Stimulated activated CD8-positive, alpha-beta memory T cell treated with anti-CD3 and anti-CD28 coated beads, Interleukin-4, amount 100 ng/mL, for 4 hours (primary cell): ENCODE results near the gene PF4V1.
"Not testable (repeated sequence)": the region's sequence is repeated elsewhere in the genome, so short reads cannot be mapped to it uniquely, and the experiment has no call there.

Experiments
- DNase-seq, 2 donors: peaks; one replicate each; pipeline ENCODE4 v3.0.0-alpha.2; 2020; ENCODE audit warnings: low read depth in 2 of 2, low spot score in 1 of 2

Gene PF4V1

GRCh38 chr4:73869130-73870055 lies 16.3 kb downstream of the PF4V1 start, which contains the start of gene CXCL1:
CXCL1 (plus strand) TSS chr4:73869393; CDS start chr4:73869471, 78 bp downstream.
- DNase-seq: no peak

GRCh38 chr4:73870260-73870659 lies 17.2 kb downstream of the PF4V1 start:
- DNase-seq: no peak

- no peak for DNase-seq
Observed at GRCh38 chr4:73870768-73871167, 17.7 kb downstream of the PF4V1 start.

GRCh38 chr4:73871511-73872310 lies 18.6 kb downstream of the PF4V1 start:
- no peak for DNase-seq

DNA sequence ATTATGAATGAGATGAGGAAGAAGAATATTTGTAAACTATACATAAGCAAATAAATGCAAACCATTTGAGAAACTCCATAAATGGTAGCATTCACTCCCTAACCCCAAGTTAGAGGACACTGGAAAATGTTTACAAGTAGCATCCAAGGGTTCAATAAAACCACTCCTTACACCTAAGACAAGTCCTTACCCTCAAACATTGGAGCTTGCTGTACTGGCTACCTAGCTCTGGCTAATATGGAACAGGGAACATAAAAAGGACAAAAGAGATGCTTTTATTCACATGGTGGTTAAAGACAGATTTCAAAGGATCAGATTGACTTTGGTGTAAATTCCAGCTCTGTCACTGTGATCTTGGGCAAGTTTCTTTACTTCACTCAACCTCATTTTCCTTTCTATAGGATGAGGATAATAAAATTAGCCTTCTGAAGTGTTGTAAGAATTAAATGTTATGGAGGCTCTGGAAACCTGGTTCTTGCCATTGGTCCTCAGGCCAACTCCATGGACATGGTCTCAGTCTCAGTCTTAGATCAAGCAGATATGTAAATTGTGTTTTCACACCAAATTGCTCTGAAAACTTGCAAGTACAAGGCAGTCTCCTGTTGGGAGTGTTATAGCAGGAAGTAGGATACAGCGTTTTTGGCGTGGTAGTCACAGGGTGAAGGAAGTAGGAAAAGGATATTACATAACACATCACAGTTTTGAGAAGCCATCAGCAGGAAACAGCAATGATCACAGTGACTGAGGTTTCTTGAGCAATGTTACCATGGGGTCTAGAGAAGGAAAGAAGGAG lies 19.4 kb downstream of the PF4V1 start:
- no peak for DNase-seq

DNA sequence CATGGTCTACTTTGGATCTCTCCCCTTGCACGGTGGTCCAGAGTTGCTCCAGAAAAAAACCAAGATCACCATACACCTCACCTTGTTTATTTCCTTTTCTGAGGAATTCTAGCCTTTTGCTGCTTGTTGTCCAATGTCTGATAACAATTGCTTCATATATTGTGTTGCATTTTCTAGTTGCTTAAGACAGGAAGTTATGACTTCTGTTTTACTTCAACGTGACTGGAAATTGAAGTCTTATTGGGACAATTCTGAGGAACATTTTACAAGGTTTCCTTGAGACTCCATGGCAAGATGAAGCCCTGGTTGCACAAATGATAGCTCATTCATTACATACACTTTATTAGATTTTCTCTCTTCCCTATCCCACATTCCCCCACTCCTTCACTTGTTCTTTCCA lies 21.3 kb downstream of the PF4V1 start:
- no peak for DNase-seq

DNA sequence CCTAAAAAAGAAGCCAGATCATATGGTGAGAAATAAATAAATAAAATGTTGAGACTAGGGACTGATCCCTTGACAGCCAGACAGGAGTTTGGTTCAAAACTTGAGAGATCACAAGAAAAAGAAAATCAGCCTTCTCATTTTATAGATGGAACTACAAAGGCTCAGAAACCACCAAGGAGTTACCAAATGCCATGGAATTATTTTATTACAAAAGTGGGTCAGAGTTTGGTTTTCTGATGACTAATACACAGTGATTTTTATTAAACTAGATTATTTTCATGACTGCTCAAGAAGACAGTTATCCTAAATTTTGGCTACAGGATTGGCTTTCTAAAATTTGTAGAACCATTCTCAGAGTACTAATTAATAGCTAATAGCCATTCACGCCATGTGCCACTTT lies 22.3 kb downstream of the PF4V1 start:
- no peak for DNase-seq

GRCh38 chr4:73883306-73883705 lies 30.2 kb downstream of the PF4V1 start:
- no peak for DNase-seq

- DNase-seq: no peak
Observed at GRCh38 chr4:73885574-73886267, 32.6 kb downstream of the PF4V1 start.

DNA sequence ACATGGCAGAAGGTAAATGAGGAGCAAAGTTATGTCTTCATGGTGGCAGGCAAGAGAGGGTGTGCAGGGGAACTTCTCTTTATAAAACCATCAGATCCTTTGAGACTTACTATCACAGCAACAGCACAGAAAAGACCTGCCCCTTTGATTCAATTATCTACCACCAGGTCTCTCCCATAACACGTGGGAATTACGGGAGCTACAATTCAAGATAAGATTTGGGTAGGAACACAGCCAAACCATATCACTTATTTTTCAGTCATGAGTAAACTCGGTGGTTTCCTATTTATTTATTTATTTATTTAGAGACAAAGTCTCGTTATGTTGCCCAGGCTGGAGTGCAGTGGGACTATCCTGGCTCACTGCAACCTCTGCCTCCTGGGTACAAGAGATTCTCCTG lies 38.2 kb downstream of the PF4V1 start:
- DNase-seq: no peak

GRCh38 chr4:73891739-73892405 lies 38.8 kb downstream of the PF4V1 start:
- DNase-seq: no peak

DNA sequence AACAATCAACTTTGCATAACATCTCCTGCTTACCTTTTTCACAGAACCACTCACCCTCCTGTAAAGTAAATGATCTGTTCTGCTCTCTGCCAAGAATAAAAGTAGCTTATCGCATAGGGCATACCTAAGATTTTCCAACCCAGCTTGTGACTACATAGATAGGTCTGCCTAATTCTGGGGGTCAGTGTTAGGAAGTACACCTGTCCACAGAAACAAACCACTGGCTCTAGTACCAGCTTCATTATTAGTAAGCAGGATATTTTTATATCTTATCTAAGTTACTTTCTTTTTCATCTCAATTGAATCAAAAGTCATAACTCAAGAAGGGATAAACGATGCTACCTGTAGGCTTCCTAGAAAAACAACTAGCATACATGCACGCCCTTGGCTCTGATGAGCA lies 39.9 kb downstream of the PF4V1 start:
- DNase-seq: no peak

DNA sequence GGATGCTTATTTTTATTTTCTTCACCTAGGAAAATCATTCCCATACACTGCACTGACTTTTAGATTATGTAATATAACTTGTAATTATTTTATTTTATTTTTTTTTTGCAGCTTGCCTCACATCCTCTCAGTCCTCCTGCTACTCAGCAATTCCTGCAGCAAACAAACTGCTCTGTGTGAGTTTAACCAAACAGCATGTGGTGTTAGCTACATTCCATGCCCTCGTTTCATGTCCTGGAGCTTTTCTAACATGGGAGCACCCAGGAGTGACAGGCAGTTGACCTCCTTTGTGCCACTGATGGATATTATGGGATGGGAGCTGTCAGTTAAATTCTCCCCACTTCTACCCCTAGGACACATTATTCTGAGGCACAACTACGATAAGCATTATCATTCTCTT lies 40.9 kb downstream of the PF4V1 start:
- DNase-seq: no peak

DNA sequence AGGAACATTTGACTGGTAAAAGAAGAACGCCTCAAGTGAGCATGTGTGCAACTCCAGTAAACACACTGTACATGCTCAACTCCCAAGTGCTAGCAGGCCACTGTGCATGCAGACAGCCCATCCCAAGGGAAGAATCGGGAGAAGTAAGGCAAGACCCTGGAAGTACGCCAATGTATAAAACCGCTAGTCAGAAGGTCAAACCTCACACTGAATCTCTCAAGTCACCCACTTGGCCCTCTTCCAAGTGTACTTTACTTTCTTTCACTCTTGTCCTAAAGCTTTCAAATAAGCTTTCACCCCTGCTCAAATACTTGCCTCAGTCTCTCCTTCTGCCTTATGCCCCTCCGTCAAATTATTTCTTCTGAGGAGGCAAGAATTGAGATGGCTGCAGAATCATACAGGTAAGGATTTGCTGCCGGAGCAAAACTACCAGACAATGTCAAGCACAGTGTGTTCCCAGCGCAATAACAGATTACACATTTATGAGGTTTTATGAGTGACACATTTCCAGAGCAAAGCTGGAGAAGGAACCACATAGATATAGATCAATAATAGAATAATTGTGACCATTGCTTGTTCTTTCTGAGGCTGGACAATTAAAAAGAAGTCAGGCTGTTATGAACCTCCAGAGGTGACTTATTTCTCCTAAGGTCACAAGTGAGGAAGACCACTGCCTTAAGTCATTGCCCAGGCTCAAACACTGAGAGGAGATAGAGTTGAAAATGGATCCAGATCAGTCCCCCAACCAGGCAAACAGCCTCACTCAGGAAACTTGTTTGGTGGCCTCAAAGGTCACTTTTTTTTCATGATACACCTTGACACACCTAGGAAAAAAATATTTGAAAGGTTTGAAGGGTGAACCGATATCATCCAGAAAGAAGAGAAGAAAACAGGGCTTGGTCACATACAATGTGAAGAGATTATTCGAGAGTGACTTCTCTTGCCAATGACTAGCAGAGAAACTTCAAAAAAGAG lies 42.4 kb downstream of the PF4V1 start:
- no peak for DNase-seq

GRCh38 chr4:73896416-73896815 lies 43.3 kb downstream of the PF4V1 start:
- DNase-seq: no peak

- DNase-seq: no peak
Observed at GRCh38 chr4:73897380-73898136, 44.5 kb downstream of the PF4V1 start.

DNA sequence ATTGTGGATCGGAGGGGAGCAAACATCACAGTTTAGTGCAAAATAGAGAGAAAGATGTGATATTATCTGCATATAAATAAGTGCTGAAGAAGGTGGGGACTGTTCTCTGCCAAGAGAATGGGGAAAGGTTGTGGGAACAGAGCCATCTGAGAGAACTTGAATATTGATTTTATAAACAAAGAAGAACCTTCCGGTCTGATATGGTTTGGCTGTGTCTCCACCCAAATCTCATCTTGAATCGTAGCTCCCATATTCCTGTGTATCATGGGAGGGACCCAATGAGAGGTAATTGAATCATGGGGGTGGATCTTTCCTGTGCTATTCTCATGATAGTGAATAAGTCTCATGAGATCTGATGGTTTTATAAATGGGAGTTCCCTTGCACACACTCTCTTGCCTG lies 46.2 kb downstream of the PF4V1 start:
- not testable (repeated sequence) for DNase-seq

- no peak for DNase-seq
Observed at GRCh38 chr4:73901031-73901430, 47.9 kb downstream of the PF4V1 start.
